Measurements from ENCODE around the gene RNF113B. TPM values are rescaled to one million over a fixed set of nuclear protein-coding genes. Genes with fewer than 3 reads are reported as not detected.

The RNF113B gene
- total RNA-seq, 1 donor from 2014 or later = not detected

- no peaks in the 10 kb centered on the region for H3K27me3 ChIP-seq (ENCODE audit: low read depth)
- H3K4me3 ChIP-seq = peak overlapping the region; percentile 46
- H3K9me3 ChIP-seq (replicated peaks) = no peaks in the 10 kb centered on the region
- intact Hi-C loops (cut with micrococcal nuclease) = no loop called here
- H3K36me3 ChIP-seq = peaks cover 6% of the 10 kb centered on the region
- peaks cover 37% of the 10 kb centered on the region for H3K4me1 ChIP-seq
- TF ChIP-seq CTCF (IDR thresholded peaks at IDR 0.05; ENCODE audit: borderline replicate concordance) = no peak
- peak; percentile 40 for DNase-seq
- peak overlapping the region; percentile 54 for H3K27ac ChIP-seq (replicated peaks)
Measured at GRCh38 chr13:98171900-98172589, 5.0 kb downstream of the RNF113B start.

- Histone ChIP-seq H3K36me3 (no peaks in the 10 kb centered on the region), H3K27me3 (ENCODE audit: low read depth) (no peaks in the 10 kb centered on the region), H3K4me3 (no peak overlapping the region), H3K4me1 (peaks cover 32% of the 10 kb centered on the region), H3K27ac (replicated peaks) (no peak overlapping the region), H3K9me3 (replicated peaks) (no peaks in the 10 kb centered on the region)
- no peak for DNase-seq
- TF ChIP-seq CTCF (IDR thresholded peaks at IDR 0.05; ENCODE audit: borderline replicate concordance) = no peak
- intact Hi-C loops (cut with micrococcal nuclease) = no loop called here
Measured at GRCh38 chr13:98169331-98169730, 7.7 kb downstream of the RNF113B start.

- intact Hi-C loops (cut with micrococcal nuclease) = no loop called here
- H3K27ac ChIP-seq (replicated peaks) = no peak overlapping the region
- no peaks in the 10 kb centered on the region for H3K36me3 ChIP-seq
- H3K4me3 ChIP-seq = no peak overlapping the region
- H3K9me3 ChIP-seq (replicated peaks) = no peaks in the 10 kb centered on the region
- H3K27me3 ChIP-seq (ENCODE audit: low read depth) = no peaks in the 10 kb centered on the region
- peaks cover 2% of the 10 kb centered on the region for H3K4me1 ChIP-seq
- DNase-seq = no peak
- TF ChIP-seq CTCF (IDR thresholded peaks at IDR 0.05; ENCODE audit: borderline replicate concordance) = no peak
Measured at GRCh38 chr13:98162935-98163334, 14.1 kb downstream of the RNF113B start.

GRCh38 chr13:98158172-98158899 is 18.7 kb downstream of the RNF113B start:
- no peak overlapping the region for H3K4me3 ChIP-seq
- peak; percentile 24 for DNase-seq

GRCh38 chr13:98157609-98158008 is 19.5 kb downstream of the RNF113B start:
- intact Hi-C loops (cut with micrococcal nuclease) = no loop called here
- DNase-seq = no peak
- no peak for TF ChIP-seq CTCF (IDR thresholded peaks at IDR 0.05; ENCODE audit: borderline replicate concordance)
- H3K9me3 ChIP-seq (replicated peaks) = no peaks in the 10 kb centered on the region
- H3K36me3 ChIP-seq = no peaks in the 10 kb centered on the region
- H3K27ac ChIP-seq (replicated peaks) = no peak overlapping the region
- no peaks in the 10 kb centered on the region for H3K27me3 ChIP-seq (ENCODE audit: low read depth)
- H3K4me1 ChIP-seq = peaks cover 7% of the 10 kb centered on the region
- no peak overlapping the region for H3K4me3 ChIP-seq

More at GRCh38 chr13:98158172-98158899, 18.7 kb downstream of the RNF113B start:
- Histone ChIP-seq H3K27me3 (ENCODE audit: low read depth) (no peaks in the 10 kb centered on the region), H3K27ac (replicated peaks) (no peak overlapping the region), H3K9me3 (replicated peaks) (no peaks in the 10 kb centered on the region), H3K4me1 (peaks cover 7% of the 10 kb centered on the region), H3K36me3 (no peaks in the 10 kb centered on the region)
- TF ChIP-seq CTCF (IDR thresholded peaks at IDR 0.05; ENCODE audit: borderline replicate concordance) = no peak
- intact Hi-C loops (cut with micrococcal nuclease) = no loop called here

All from left ventricle myocardium inferior (tissue), 1 donor.